Pancreas (tissue), 10 donors: ENCODE results near the gene SORBS2. TPM values are rescaled to one million over a fixed set of nuclear protein-coding genes. Genes with fewer than 3 reads are reported as not detected.

Source experiments
- ATAC-seq, 4 donors: fragments of 200-7000 bp; cut with Tn5 transposase; one replicate each; pipeline versions ENCODE4 v1.8.0 to v1.9.1; 2020; ENCODE audit warnings: mild to moderate bottlenecking in 4 of 4, moderate library complexity in 4 of 4
- DNase-seq, 6 donors: peaks; one replicate each; pipeline ENCODE4 v3.0.0-alpha.2; 2020
- FAIRE-seq: peaks from 2 replicates; lab custom pipeline; 2012; peaks lifted over from hg19 to GRCh38; lab: Jason Lieb, UNC
- H3K27ac ChIP-seq, 4 donors: fragments of 200-600 bp; sonication (generic); 1 replicate in 3 of 4; 2 replicates in 1 of 4; pipeline versions ENCODE4 v1.5.0 to v1.8.0; 2020
- H3K27me3 ChIP-seq, 4 donors: fragments of 200-600 bp; one replicate each; pipeline ENCODE4 v1.8.0; 2021
- H3K36me3 ChIP-seq, 3 donors: fragments of 200-600 bp; sonication (generic) in 1 of 3; one replicate each; pipeline versions ENCODE4 v1.5.0 to v1.8.0; 2020 to 2021
- H3K4me1 ChIP-seq, 3 donors: fragments of 200-600 bp; one replicate each; pipeline ENCODE4 v1.8.0; 2021
- H3K4me3 ChIP-seq, 4 donors: fragments of 200-600 bp; sonication (generic) in 2 of 4; one replicate each; pipeline versions ENCODE4 v1.5.0 to v1.8.0; 2020 to 2021
- H3K9me3 ChIP-seq, 4 donors: fragments of 200-600 bp; one replicate each; pipeline ENCODE4 v1.8.0; 2021
- CTCF ChIP-seq, 4 donors: fragments of 200-600 bp; sonication (generic) in 3 of 4; IDR thresholded peaks; one replicate each; pipeline versions ENCODE4 v1.5.0 to v1.8.0; 2021; ENCODE audit warnings: antibody characterized with exemption in 4 of 4
- WGBS, 2 donors: extraction: QIAGEN DNeasy Blood & Tissue Kit; methylation state at CpG; one replicate each; pipeline ENCODE4 v1.1.7; 2013; 5-methylcytosine and 5-hydroxymethylcytosine counted together
- intact Hi-C, 3 donors: fragments of 100-400 bp; cut with DNase I; formaldehyde crosslinking; loops; one replicate each; pipeline versions ENCODE4 v1.11.1 to v1.14.2; 2022
- polyA plus RNA-seq, 2 donors: library from polyadenylated mRNA; stranded (reverse); fragments of 200-250 nt; gene quantifications; one replicate each; pipeline ENCODE4 v1.2.3, GENCODE V29; 2013
- total RNA-seq, 6 donors: library from RNA; stranded (reverse); fragmentation: NEBNext Ultra II Directional in 4 of 6; extraction: Animal tissue kit (Norgen Biotek cat#: 25700) in 4 of 6; gene quantifications; one replicate each; pipeline versions ENCODE4 v1.2.1 to v1.2.4, GENCODE V29; 2021 to 2023
- donor health status: healthy with polysubstance abuse.
- donor health status: DM: no; HTN: no; CAD: no; lungs with moderate emphysema.
- donor health status: DM: no; HTN: no; CAD: no.
- donor health status: control.
- donor health status: control.
- donor health status: Bipolar disorder and iron deficiency.
- donor health status: DM: yes; HTN: yes; CAD: no.
- donor health status: DM: no; HTN: no; CAD: no.
- donor health status: DM: no; HTN: no; CAD: no.
- donor health status: DM: yes; HTN: yes; CAD: no.

The SORBS2 gene
- total and polyA plus RNA-seq, 8 donors, result 61.7 to 245 (median 140) TPM

DNA sequence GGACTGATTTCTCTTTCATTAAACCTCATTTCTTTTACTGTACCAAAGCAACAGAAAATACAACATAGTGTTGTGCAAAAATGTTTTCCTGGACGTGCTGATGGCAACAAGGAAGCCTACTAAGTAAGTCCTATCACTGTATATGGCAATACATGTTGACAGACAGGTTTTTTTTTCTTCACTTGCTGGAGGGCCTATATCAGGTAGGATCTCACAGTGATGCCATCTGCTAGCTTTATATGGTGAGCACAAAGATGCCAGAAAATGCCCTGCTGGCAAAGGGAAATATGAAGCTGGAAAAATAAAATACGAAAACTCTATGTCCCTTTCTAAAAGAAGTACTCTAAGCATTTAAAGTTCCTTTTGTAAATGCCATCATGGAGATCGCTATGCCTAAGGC lies 157.7 kb downstream of the SORBS2 start:
- no peak for FAIRE-seq
- TF ChIP-seq CTCF (IDR thresholded peaks at IDR 0.05), result no peak
- H3K27ac ChIP-seq, result peak overlapping the region in 3 of 4 donors; percentile 10 to 75 (median 69)

GRCh38 chr4:185651851-185652250 lies 160.1 kb downstream of the SORBS2 start:
- no peak for TF ChIP-seq CTCF (IDR thresholded peaks at IDR 0.05)
- Histone ChIP-seq H3K4me1 (peaks cover 0 to 4% (median 4%) of the 10 kb centered on the region in 3 donors), H3K27ac (peak overlapping the region; percentile 23 to 69 (median 36)), H3K9me3 (no peaks in the 10 kb centered on the region), H3K36me3 (peaks cover 0 to 68% (median 32%) of the 10 kb centered on the region in 3 donors), H3K4me3 (no peak overlapping the region), H3K27me3 (no peaks in the 10 kb centered on the region)
- DNase-seq, result no peak
- ATAC-seq, result no peak
- intact Hi-C loops, result loop anchor here in 1 of 3 donors (10.0 kb wide), 1 partner anchor 373 kb away; no protein-coding TSS in a partner anchor
- 76 to 79% methylated on average over 7 of the region's 7 CpGs for WGBS, 2 donors
- no peak for FAIRE-seq

More for the DNA sequence above, 157.7 kb downstream of the SORBS2 start:
- Histone ChIP-seq H3K36me3 (peaks cover 3 to 57% (median 16%) of the 10 kb centered on the region in 3 donors), H3K4me3 (peak overlapping the region in 1 of 4 donors; percentile 20), H3K4me1 (peaks cover 0 to 4% (median 4%) of the 10 kb centered on the region in 3 donors), H3K9me3 (no peaks in the 10 kb centered on the region), H3K27me3 (no peaks in the 10 kb centered on the region)
- 66 to 72% methylated on average over 3 of the region's 3 CpGs for whole genome bisulfite sequencing, 2 donors
- intact Hi-C loops, result loop anchor here in 1 of 3 donors (10.0 kb wide), 1 partner anchor 370 kb away; no protein-coding TSS in a partner anchor
- DNase-seq, result no peak
- no peak for ATAC-seq

DNA sequence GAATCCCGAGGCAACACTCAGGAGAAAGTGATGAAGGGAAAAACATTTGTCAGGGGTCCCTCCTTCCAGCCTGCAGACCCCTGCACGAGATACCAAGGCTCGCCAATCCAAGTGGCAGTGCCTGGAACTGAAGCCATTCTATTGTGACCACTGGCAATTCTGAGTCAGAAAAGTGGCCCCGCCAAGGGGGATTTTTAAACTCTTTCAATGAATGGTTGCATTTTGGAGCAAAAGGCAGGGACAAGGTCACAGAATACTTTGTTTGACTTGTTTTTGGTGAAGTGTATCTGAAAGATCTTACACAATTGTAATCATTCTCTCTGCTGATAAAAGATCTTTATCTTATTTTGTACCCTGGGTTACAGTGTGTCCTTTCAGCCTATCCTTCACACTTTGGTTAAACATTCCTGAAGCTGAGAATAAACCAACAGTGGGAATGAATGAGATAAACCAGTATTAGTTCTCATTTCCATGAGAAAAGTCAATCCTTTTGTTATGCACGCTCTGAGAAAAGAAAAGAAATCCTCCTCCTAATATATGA lies 160.8 kb downstream of the SORBS2 start:
- ATAC-seq (peak; percentile 67 to 84 (median 75)), FAIRE-seq (peak; percentile 13), DNase-seq (peak in 1 of 6 donors; percentile 50)
- H3K36me3 ChIP-seq, result peaks cover 0 to 68% (median 39%) of the 10 kb centered on the region in 3 donors
- H3K9me3 ChIP-seq, result no peaks in the 10 kb centered on the region
- intact Hi-C loops, result loop anchor here in 1 of 3 donors (10.0 kb wide), 1 partner anchor 374 kb away; no protein-coding TSS in a partner anchor
- H3K4me1 ChIP-seq, result peaks cover 0 to 4% (median 4%) of the 10 kb centered on the region in 3 donors
- no peak overlapping the region for H3K4me3 ChIP-seq
- peak in 1 of 4 donors; percentile 10 for TF ChIP-seq CTCF (IDR thresholded peaks at IDR 0.05)
- no peaks in the 10 kb centered on the region for H3K27me3 ChIP-seq
- peak overlapping the region; percentile 15 to 79 (median 68) for H3K27ac ChIP-seq
- WGBS, 2 donors, result 49 to 55% methylated on average over 5 of the region's 5 CpGs

DNA sequence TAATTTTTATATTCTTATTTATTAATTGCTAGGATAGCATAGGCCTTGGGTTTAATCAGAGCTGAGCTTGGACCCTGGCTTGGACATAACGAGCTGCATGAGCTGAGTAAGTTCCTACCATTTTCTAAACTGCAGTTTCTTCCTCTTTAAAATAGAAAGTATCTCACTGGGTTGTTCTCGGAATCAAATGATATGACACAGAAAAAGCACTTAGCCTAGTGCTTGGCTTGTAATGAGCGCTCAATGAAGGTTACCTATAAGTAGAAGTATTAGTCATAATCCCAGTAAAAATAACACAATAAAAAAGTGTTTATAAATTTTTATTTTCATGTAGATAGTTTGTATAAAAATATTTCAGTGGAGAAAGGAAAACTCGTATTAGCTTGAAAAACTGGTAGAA lies 163.4 kb downstream of the SORBS2 start:
- DNase-seq (no peak), ATAC-seq (no peak), FAIRE-seq (no peak)
- intact Hi-C loops, result loop anchor here in 2 of 3 donors (5.0 to 10.0 kb wide), 2 partner anchors 36 to 366 kb away; no protein-coding TSS in a partner anchor
- Histone ChIP-seq H3K27me3 (no peaks in the 10 kb centered on the region), H3K4me3 (no peak overlapping the region), H3K4me1 (peaks cover 0 to 4% (median 0%) of the 10 kb centered on the region in 3 donors), H3K9me3 (no peaks in the 10 kb centered on the region), H3K36me3 (peaks cover 7 to 90% (median 46%) of the 10 kb centered on the region in 3 donors), H3K27ac (peak overlapping the region in 2 of 4 donors; percentile 30 to 79)
- no peak for TF ChIP-seq CTCF (IDR thresholded peaks at IDR 0.05)
- WGBS, 2 donors, result 83 to 84% methylated on average over 4 of the region's 4 CpGs
